ENCODE data around the gene HLA-G.

HLA-G gene

DNA sequence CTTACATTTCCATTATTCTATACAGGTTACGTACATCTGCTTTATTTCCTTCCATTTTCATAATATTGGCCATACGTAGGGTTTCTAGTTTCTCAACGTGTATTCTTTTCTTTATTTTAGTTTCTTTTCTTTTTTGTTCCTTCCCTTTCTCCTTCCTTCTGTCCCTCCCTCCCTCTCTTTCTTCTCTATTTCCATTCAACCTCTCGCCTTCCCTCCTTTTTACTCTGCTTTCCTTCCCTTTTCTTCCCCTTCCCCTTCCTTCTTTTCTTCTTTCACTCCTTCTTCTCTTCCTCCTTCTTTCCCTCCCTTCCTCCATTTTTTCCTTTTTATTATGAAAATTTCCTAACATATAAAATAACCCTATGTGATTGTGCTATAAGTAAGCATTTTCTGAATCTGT, 8.7 kb upstream of the HLA-G start:
- no peak for DNase-seq (ENCODE audit: low read depth)

DNA sequence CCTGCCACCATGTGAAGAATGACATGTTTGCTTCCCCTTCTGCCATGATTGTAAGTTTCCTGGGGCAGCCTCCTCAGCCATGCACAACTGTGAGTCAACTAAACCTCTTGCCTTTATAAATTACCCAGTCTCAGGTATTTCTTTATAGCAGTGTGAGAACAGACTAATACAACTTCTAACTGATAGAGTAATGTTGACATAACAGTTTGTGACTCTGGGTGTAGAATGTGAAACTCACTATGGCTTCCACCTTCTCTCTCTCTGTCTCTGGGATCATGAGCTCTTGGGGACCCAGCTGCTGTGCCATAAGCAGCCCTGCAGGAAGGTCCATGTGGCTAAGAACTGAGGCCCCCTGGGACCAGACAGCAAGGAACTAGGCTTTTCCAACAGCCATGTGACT, 3.5 kb upstream of the HLA-G start:
- DNase-seq (ENCODE audit: low read depth): no peak

- DNase-seq (ENCODE audit: low read depth): no peak
These were observed 1.8 kb upstream of the HLA-G start for GRCh38 chr6:29825848-29826247.

DNA sequence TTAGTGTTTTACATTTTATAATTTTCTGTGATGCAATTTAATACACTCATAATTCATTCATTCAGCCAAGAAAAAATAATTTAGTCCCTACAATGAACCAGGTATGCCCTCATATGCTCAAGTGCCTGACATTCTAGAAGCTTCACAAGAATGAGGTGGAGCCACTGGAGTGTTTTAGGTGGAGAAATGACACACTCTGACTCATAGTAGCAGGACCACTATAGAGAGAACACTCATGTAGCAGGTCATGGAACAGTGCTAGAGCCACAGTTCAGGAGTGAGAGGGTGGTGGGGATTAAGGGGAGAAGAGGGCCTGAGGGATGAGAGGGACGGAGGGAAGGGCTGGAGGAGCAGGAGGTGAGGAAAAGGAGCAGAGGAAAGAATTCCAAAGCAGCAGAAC, 1.4 kb upstream of the HLA-G start:
- no peak for DNase-seq (ENCODE audit: low read depth)

DNA sequence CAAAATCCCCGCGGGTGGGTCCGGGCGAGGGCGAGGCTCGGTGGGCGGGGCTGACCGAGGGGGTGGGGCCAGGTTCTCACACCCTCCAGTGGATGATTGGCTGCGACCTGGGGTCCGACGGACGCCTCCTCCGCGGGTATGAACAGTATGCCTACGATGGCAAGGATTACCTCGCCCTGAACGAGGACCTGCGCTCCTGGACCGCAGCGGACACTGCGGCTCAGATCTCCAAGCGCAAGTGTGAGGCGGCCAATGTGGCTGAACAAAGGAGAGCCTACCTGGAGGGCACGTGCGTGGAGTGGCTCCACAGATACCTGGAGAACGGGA, 809 bp downstream of the HLA-G start:
- DNase-seq (ENCODE audit: low read depth): no peak

- no peak for DNase-seq (ENCODE audit: low read depth)
These were observed 2.1 kb downstream of the HLA-G start for GRCh38 chr6:29829766-29830165.

DNA sequence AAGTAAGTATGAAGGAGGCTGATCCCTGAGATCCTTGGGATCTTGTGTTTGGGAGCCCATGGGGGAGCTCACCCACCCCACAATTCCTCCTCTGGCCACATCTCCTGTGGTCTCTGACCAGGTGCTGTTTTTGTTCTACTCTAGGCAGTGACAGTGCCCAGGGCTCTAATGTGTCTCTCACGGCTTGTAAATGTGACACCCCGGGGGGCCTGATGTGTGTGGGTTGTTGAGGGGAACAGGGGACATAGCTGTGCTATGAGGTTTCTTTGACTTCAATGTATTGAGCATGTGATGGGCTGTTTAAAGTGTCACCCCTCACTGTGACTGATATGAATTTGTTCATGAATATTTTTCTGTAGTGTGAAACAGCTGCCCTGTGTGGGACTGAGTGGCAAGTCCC, 2.8 kb downstream of the HLA-G start:
- no peak for DNase-seq (ENCODE audit: low read depth)

- DNase-seq (ENCODE audit: low read depth): no peak
These were observed 4.2 kb downstream of the HLA-G start for GRCh38 chr6:29831776-29832175.

DNA sequence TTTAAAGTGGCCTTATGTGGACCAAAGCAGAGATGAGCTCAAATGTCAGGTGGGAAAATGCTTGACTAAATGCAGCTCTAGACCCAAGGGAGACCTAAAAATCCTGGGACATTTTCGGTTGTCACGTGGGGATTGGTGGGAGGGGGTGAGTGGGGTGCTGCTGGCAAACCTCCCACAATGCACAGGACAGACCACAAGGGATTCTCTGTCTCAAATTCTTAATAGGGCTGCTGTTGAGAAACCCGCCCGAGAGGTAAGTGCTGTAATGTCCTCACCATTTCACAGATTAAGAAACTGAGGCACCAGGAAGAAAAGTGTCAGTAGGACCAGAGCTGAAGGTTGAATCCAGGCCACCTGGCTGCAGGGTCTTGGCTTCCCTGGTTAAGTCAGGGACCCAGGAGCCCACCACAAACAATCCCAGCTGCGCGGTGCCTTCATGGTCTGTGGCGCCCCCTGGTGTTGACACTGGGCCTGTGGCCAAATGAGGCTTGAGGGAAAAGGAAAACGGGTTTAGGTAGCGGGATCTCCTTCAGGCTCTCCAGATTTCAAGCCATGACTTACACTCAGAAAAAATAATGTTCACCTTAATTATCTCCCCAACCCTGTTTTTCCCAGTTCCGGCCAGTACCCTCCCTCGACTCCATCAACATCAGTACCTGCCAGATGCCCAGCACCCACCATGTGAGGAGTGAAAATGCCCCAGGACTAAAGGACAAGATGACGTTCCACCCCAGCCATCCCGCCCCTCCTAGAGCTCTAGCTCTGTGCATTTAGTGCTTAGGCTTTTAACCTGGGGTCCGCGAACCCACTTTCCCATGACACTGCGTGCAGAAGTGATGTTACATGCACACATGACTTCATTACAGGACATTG, 7.2 kb downstream of the HLA-G start:
- DNase-seq (ENCODE audit: low read depth): peak; percentile 32

GRCh38 chr6:29839917-29840316, 12.3 kb downstream of the HLA-G start:
- DNase-seq (ENCODE audit: low read depth): no peak

DNA sequence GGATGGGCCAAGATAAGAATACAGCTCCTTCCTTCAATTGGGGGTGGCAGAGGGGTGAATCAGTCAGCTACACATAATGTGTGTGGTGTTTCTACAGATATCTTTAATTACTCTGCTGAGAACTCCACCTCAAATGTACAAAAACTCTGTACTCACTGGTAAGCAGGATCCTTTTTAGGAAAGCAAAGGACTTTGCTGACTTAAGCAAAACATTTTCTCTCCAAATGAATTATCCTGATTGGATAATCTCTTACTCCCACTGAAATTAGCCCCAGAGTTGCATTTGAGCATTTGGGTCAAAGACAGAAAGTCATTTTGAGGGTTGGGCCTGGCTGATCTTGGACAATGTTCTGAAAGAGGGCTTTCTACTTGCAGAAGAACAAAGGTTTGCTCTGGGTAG, 13.4 kb downstream of the HLA-G start:
- DNase-seq (ENCODE audit: low read depth): no peak

GRCh38 chr6:29845405-29846006, 17.9 kb downstream of the HLA-G start:
- peak; percentile 35 for DNase-seq (ENCODE audit: low read depth)

GRCh38 chr6:29847871-29848630, 20.4 kb downstream of the HLA-G start:
- DNase-seq (ENCODE audit: low read depth): peak; percentile 78

DNA sequence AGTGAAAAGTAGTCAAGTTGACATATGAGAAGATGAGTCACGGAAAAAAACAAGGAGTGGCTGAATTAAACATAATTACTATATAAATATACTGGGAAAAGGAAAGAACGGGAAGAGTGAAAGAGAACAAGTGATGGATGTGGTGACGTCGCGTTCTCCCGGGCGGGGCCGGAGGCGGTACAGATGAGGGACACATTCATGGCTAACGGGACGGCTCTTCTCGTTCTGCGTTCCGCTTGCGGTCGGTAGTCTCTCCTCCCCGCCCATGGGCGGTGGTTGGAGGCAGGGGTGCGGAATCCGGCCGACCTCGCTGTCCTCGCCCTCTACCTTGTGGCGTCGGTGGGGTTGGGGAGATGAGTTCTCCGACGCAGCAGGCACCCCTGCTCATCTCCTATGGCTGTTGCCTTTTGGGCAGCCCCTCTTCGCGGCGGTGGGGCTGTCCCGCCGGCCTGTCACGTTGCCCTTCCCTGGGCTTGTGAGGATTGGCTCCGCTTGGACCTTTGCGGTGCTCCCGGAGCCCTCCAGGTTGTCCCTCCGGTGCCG, 22.5 kb downstream of the HLA-G start:
- DNase-seq (ENCODE audit: low read depth): no peak

DNA sequence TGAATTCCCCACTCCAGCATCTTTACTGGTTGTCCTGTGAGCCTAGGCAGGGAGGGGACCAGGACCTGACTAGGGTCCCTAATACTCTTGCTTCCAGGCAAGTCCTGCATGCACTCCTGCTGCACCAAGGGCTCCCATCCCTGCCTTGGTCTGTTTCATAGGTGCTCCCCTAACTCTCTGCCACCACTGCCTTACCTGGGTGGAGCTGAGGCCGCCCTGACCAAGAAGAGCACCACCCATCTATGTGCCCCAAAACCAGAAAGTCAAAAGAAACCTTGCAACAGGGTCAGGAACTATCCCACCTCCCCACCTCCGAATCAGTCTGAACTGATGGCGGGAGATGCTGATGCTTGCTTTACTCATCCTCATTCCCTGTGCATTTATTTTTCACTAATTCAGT, 23.6 kb downstream of the HLA-G start:
- no peak for DNase-seq (ENCODE audit: low read depth)

DNA sequence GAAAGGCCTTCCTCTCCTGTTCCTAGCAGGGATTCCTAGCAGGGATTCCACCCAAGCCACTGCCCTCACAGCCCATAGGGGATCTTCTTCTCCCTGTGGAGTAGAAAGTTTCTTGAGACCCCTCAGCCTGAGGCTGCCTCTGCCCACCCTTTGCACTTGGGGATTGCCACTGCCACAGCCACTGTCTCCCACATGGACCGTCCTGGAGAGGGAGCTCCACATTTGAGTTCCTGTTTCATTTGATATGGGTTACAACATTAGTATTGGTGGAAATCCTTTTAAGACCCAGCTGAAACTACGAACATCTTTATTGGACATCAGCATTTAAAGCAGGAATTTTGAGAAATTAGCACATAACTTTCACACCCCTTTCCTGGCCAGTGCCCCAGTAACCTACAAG, 25.6 kb downstream of the HLA-G start:
- no peak for DNase-seq (ENCODE audit: low read depth)

- DNase-seq (ENCODE audit: low read depth): no peak
These were observed 30.4 kb downstream of the HLA-G start for GRCh38 chr6:29858006-29858405.

- DNase-seq (ENCODE audit: low read depth): no peak
These were observed 34.1 kb downstream of the HLA-G start for GRCh38 chr6:29861521-29862255.

DNA sequence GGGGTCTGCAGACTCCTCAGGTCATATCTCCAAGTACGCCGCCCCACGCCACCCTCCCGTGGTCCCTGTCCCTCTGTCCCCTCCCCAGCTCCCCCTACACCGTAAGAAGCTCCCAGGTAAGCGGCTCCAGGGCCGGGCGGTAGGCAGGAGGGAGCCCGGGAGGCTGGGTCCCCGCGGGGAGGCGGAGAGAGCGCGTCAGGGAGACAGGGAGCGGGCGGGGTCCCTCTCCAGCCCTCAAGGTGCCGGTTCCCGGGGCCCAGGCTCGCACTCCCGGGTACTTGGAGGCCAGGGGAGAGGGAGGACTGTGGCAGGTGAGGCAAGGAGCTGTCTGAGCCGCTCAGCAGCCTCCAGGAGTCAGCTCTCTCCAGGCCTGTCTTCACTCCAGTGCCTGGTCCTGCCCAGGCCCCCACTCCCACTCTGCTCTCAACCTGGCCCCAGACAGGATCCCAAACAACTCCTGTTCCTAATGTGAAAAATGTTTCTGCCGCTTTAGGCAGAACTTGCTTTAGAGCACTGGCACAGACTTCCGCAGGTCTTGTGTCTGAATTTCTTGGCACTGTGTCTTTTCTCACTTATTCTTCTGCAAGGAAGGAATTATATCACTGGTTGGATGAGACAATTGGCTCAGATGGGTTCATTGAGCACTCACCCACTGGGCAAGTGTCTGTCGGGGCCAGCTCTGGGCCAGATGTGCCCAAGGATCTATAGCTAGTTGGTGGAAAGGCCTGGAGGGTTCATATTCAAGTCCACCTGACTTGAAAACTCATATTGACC, 36.6 kb downstream of the HLA-G start:
- no peak for DNase-seq (ENCODE audit: low read depth)

DNA sequence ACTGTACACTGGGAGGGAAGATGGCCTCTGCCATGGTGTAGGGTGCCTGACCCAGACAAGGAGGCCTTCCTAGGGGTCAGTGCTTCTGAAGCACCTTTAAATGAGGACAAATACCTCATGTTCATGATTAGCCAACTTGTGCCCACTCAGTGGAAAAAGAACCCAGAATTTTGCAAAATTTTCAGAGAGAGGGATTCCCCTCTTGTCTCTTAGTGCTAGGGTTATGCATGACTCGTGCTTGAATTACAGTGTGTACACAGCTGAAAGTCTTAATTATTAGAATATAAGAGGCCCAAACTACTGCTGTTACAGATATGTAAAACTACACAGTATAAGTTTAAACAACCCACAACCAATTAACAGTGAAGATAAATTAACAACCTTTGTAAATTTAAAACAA, 38.0 kb downstream of the HLA-G start:
- no peak for DNase-seq (ENCODE audit: low read depth)

- no peak for DNase-seq (ENCODE audit: low read depth)
These were observed 42.5 kb downstream of the HLA-G start for GRCh38 chr6:29870104-29870503.

Data from activated T-cell treated with anti-CD3 and anti-CD28 coated beads for 24 hours (primary cell).